GM12873 (cell line): ENCODE data around the gene ATCAY.

Experiments used
- TF ChIP-seq, protein P1 (sequence below): IDR thresholded peaks from 2 replicates; pipeline ENCODE4 v1.5.1; 2012; ENCODE audit warnings: low read depth, mild to moderate bottlenecking, moderate library complexity, low read length, control low read depth; ENCODE audit not compliant: insufficient read depth; ENCODE audit errors: missing control alignments

Gene ATCAY

DNA sequence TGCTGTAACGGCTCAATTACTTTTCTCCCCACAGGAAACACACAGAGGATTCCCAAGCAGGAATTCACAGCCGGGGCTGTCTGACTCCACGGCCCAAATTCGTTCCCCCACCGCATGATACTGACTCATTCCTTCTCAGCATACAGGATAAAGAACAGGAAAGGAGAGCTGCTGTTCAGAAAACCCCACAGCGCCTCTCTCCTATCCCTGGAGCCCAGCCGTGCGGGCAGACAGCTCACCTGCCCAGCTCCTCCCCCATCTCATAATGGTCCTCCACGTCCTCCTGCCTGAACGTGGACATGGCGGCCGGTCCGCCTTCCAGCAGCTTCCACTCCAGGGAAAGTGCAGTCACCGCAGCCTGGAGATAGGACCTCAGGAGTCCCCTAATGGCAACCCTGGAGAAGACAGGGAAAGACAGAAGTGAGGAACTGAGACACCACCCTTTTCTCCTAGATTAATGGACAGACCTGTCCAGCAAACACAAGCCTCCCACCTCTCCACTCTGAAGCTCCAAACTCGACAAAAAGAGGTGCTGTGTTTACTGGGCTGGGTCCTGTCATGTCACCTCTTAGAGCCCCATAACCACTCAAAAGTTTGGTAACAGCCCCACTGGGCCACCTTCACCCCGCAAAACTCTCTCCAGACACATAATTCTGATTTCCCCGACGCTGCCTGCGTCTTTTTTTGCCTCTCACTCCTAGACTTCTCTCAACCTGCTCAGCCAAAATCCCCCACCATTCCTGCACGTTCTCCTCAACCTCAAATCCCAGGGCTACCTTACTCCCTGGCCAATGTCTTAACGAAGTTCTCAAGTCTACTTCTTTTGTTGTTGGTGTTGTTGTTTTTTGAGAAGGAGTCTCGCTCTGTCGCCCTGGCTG is 89.2 kb downstream of the ATCAY start:
- TF ChIP-seq, protein P1, sequence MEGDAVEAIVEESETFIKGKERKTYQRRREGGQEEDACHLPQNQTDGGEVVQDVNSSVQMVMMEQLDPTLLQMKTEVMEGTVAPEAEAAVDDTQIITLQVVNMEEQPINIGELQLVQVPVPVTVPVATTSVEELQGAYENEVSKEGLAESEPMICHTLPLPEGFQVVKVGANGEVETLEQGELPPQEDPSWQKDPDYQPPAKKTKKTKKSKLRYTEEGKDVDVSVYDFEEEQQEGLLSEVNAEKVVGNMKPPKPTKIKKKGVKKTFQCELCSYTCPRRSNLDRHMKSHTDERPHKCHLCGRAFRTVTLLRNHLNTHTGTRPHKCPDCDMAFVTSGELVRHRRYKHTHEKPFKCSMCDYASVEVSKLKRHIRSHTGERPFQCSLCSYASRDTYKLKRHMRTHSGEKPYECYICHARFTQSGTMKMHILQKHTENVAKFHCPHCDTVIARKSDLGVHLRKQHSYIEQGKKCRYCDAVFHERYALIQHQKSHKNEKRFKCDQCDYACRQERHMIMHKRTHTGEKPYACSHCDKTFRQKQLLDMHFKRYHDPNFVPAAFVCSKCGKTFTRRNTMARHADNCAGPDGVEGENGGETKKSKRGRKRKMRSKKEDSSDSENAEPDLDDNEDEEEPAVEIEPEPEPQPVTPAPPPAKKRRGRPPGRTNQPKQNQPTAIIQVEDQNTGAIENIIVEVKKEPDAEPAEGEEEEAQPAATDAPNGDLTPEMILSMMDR: no peak

DNA sequence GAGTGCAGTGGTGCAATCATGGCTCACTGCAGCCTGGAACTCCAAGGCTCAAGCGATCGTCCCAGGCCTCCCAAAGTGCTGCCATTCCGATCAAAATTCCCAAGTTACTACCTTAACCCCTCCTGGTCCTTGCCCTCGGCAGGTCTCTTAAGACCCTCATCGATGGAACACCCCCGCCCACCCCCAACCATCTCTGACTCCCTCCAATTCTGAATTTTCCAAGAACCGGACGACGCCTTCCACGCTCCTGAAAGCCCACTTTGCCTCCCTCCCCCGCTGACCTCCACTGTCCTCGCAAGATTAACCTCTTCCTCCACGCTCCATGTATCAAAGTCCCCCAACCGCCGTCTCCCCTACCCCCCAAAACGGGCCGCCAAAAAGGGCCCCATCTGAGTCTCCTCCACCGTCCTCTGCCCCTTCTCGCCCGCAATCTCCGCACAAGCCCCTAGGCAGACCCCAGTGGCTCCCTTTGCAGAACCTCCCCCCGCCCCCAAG is 89.9 kb downstream of the ATCAY start:
- TF ChIP-seq, protein P1: no peak

- TF ChIP-seq, protein P1: no peak
Observed at GRCh38 chr19:3970808-3971598, 90.5 kb downstream of the ATCAY start, which contains the start of gene DAPK3. TSS of gene DAPK3 (minus strand) at chr19:3971099. CDS start at chr19:3969735, 1,364 bp downstream.

GRCh38 chr19:3975144-3975543 is 94.7 kb downstream of the ATCAY start:
- TF ChIP-seq, protein P1: no peak

DNA sequence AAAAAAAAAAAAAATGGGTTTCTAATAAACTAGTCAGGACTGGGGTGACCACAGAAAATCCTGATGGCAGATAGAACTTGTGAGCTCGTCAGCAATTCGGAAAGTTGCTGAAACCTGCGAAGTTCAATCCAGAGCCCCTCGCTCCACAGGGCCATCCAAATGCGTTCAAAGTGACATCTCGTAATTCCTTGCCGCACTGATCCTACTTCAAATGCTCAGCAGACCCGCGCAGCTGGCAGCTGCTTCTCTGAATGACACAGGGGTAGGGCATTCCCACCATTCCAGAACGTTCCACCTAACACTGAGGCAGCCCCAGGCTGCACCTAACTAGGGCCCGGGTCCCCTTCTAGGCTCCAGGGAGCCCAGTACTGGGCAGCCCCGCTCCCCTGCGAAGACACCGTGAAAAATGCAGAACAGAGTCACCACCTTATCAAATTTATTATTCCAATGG is 95.2 kb downstream of the ATCAY start:
- TF ChIP-seq, protein P1: no peak

DNA sequence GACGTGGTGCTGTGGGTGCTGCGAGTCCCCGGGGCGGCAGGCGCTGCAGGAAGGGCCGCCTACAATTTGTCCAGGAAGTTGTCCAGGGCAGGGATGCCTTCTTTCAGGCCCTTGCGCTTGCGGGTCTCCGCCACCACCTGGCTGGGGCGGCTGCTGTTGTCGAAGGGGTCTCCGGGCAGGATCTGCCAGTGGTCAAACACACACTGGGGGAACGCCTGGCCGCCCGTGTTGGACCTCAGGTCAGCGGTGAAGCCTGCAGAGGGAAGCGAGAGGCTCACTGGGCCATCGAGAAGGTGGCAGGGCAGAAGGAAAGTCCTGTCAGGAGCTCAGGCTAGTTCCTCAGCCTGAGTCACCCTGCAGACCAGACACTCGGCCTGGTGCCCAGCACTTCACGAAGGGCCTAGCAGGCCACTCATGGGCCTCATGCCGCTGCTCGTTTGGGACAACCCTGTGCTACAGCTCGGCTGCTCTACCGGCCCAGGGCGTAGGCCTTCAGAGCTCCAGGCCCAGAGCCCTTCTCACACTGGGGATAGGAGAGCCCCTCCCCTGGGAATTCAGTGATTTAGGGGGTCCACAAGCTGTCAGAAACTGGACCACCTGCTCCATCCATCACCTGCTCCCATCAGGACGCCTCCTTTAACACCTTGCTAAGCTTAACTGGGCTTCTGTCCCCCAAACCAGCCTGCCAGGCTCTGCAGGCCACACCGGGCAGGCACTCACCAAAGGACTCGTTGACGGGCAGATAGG is 96.2 kb downstream of the ATCAY start:
- TF ChIP-seq, protein P1: no peak
